Neural progenitor cell (in vitro differentiated cells): Measurements from ENCODE around the gene ADH1C. TPM values are rescaled to one million over a fixed set of nuclear protein-coding genes. Genes with fewer than 3 reads are reported as not detected.

Experiments used
- DNase-seq: peaks from one replicate; pipeline ENCODE4 v3.0.0-alpha.2; 2016; ENCODE audit warnings: low spot score
- H2AFZ ChIP-seq: fragments of 200-600 bp; sonication (generic); replicated peaks from 2 replicates; pipeline ENCODE4 v1.6.1; 2016; ENCODE audit warnings: antibody characterized with exemption
- H3F3A ChIP-seq: fragments of 200-600 bp; sonication (generic); 2 replicates; pipeline ENCODE4 v1.6.1; 2016; ENCODE audit warnings: antibody characterized with exemption, low read depth
- H3K27ac ChIP-seq: fragments of 200-600 bp; sonication (generic); 2 replicates; pipeline ENCODE4 v1.5.1; 2016; ENCODE audit warnings: mild to moderate bottlenecking
- H3K27me3 ChIP-seq: fragments of 200-600 bp; sonication (generic); 2 replicates; pipeline ENCODE4 v1.6.1; 2016; ENCODE audit warnings: mild to moderate bottlenecking, moderate library complexity
- H3K36me3 ChIP-seq: fragments of 200-600 bp; sonication (generic); 2 replicates; pipeline ENCODE4 v1.5.1; 2016
- H3K4me1 ChIP-seq: fragments of 200-600 bp; sonication (generic); 2 replicates; pipeline ENCODE4 v1.6.1; 2016; ENCODE audit warnings: mixed run types
- H3K4me2 ChIP-seq: fragments of 200-600 bp; sonication (generic); 2 replicates; pipeline ENCODE4 v1.6.1; 2016
- H3K4me3 ChIP-seq: fragments of 200-600 bp; sonication (generic); 2 replicates; pipeline ENCODE4 v1.5.1; 2016
- H3K79me2 ChIP-seq: fragments of 200-600 bp; sonication (generic); 2 replicates; pipeline ENCODE4 v1.6.1; 2016; ENCODE audit warnings: low read depth
- H3K9ac ChIP-seq: fragments of 200-600 bp; sonication (generic); 2 replicates; pipeline ENCODE4 v1.6.1; 2016
- H3K9me3 ChIP-seq: fragments of 200-600 bp; sonication (generic); 2 replicates; pipeline ENCODE4 v1.5.1; 2016; ENCODE audit warnings: low read depth
- H4K20me1 ChIP-seq: fragments of 200-600 bp; sonication (generic); 2 replicates; pipeline ENCODE4 v1.6.1; 2016; ENCODE audit warnings: low read depth
- H3K27ac Mint-ChIP-seq: 3 replicates; pipeline ENCODE4 v1.8.0; 2021; ENCODE audit warnings: mixed read lengths
- H3K27me3 Mint-ChIP-seq: 2 replicates; pipeline ENCODE4 v1.8.0; 2022; ENCODE audit warnings: low read depth, mild to moderate bottlenecking, inconsistent platforms, moderate library complexity, mixed read lengths; ENCODE audit not compliant: insufficient read depth
- H3K36me3 Mint-ChIP-seq: 3 replicates; pipeline ENCODE4 v1.8.0; 2021; ENCODE audit warnings: mixed read lengths
- H3K4me1 Mint-ChIP-seq: 3 replicates; pipeline ENCODE4 v1.8.0; 2021; ENCODE audit warnings: mixed read lengths
- H3K4me3 Mint-ChIP-seq: 3 replicates; pipeline ENCODE4 v1.8.0; 2021; ENCODE audit warnings: mild to moderate bottlenecking, moderate library complexity, mixed read lengths
- H3K9me3 Mint-ChIP-seq: 3 replicates; pipeline ENCODE4 v1.8.0; 2020; ENCODE audit warnings: mixed read lengths
- CTCF ChIP-seq: fragments of 200-600 bp; sonication (generic); IDR thresholded peaks from 2 replicates; pipeline ENCODE4 v1.5.1; 2017; ENCODE audit warnings: antibody characterized with exemption, mild to moderate bottlenecking
- EZH2 ChIP-seq: fragments of 200-600 bp; sonication (generic); IDR thresholded peaks from 2 replicates; pipeline ENCODE4 v1.6.1; 2017; ENCODE audit warnings: antibody characterized with exemption, mild to moderate bottlenecking, moderate library complexity
- EZH2phosphoT487 ChIP-seq: fragments of 200-600 bp; sonication (generic); IDR thresholded peaks from 2 replicates; pipeline ENCODE4 v1.6.1; 2017; ENCODE audit warnings: antibody characterized with exemption
- total RNA-seq: library from RNA; depleted of rRNA; stranded (reverse); fragments of >200 nt; gene quantifications from 2 replicates; pipeline ENCODE4 v1.2.3, GENCODE V29; 2015; ENCODE audit warnings: low replicate concordance

ADH1C gene
- total RNA-seq, 1 donor from 2014 or later, result not detected

DNA sequence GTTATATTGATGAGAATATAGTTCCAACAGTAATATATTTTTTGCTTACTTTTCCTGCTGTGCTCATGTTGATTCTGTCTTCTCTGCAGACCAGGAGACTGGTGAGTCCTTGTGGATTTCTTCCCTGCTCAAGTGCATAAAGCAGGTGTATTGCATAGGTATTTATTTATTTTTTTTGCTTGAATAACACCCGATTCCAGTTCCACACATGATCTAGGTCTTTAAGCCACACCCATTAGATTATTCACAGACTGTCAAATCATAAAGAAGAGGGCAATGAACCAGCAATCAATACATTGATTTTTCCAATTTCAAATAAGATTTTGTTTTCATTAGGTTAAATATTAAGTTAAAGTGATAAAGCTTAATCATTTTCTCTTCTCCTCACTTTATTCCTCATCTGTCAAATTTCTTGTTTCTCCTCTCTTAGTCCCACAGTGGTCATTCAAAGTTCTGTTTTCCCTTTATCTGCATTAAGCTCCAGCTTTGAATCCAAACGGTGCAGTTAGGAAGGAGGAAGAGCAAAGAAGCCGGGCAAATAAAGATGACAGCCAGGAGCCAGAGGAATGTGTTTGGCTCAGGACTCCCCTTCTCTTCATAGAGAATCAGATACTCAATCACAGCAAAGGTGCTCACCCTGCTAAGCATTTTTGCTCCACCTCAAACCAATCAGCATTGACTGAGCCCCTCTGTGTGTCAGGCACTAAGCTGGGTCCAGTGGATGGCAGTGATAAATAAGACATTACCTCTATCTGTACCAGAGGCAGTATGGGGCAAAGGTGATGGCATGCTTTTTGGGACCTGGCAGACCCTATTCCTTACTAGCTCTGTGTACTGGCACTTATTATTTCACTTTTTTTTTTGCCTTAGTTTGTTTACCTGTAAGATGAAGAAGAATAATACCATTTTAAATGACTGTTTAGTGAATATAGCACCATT, 61.4 kb downstream of the ADH1C start, which contains the start of gene ADH1A:
Gene ADH1A (minus strand): TSS at position 138 of the 939 bp plus-strand sequence. CDS start 71 bp downstream, at position 67.
- no peaks in the 10 kb centered on the region for H3K36me3 ChIP-seq
- no peak within 1 kb of the TSS for H3K27ac ChIP-seq
- Mint-ChIP-seq H3K4me3 (no peak within 1 kb of the TSS), H3K27me3 (no peaks in the 10 kb centered on the region), H3K9me3 (no peaks in the 10 kb centered on the region), H3K4me1 (no peaks in the 10 kb centered on the region), H3K27ac (no peak within 1 kb of the TSS), H3K36me3 (no peaks in the 10 kb centered on the region)
- H3K4me2 ChIP-seq, result no peak within 1 kb of the TSS
- no peak within 1 kb of the TSS for H3K9ac ChIP-seq
- no peaks in the 10 kb centered on the region for H3F3A ChIP-seq
- no peaks in the 10 kb centered on the region for H3K79me2 ChIP-seq
- H3K4me1 ChIP-seq, result no peaks in the 10 kb centered on the region
- no peak within 1 kb of the TSS for H3K4me3 ChIP-seq
- H4K20me1 ChIP-seq, result no peaks in the 10 kb centered on the region
- H2AFZ ChIP-seq, result no peak within 1 kb of the TSS
- TF ChIP-seq EZH2phosphoT487, result no peak
- no peak for TF ChIP-seq CTCF
- no peak for TF ChIP-seq EZH2
- H3K27me3 ChIP-seq, result no peaks in the 10 kb centered on the region
- H3K9me3 ChIP-seq, result no peaks in the 10 kb centered on the region
- no peak for DNase-seq

Other genes with a start within 250 kb of the ADH1C start
- gene ADH4, start 208.4 kb downstream of the ADH1C start, total RNA-seq, result not detected in 2 replicates
- not detected in 2 replicates for gene ADH6, start 133.5 kb downstream of the ADH1C start, total RNA-seq
- not detected in 2 replicates for gene ADH1A, start 61.8 kb downstream of the ADH1C start, total RNA-seq
- gene ADH1B, start 31.3 kb downstream of the ADH1C start, total RNA-seq, result not detected in 2 replicates
- not detected in 2 replicates for gene ADH7, start 82.6 kb upstream of the ADH1C start, total RNA-seq
- gene C4orf17, start 158.3 kb upstream of the ADH1C start, total RNA-seq, result not detected in 2 replicates
- gene TRMT10A, start 211.3 kb upstream of the ADH1C start, total RNA-seq, result 11.0 and 15.6 TPM in 2 replicates
- 1.1 and 4.4 TPM in 2 replicates for gene MTTP, start 222.1 kb upstream of the ADH1C start, total RNA-seq